PC-3 (cell line): ENCODE data around the gene GRHPR. TPM values are rescaled to one million over a fixed set of nuclear protein-coding genes. Genes with fewer than 3 reads are reported as not detected.

Source experiments
- ATAC-seq: fragments of 200-7000 bp; cut with Tn5 transposase; 2 replicates; pipeline ENCODE4 v1.9.1; 2020; ENCODE audit warnings: mild to moderate bottlenecking, moderate library complexity
- BruUV-seq: library from RNA; stranded (reverse); fragments of 400-500 nt; replicated peaks from 2 replicates; lab custom pipeline; 2021; lab: Mats Ljungman, UMichigan
- CTCF ChIA-PET: fragments of 300-600 bp; sonication (Branson Sonifier 250); formaldehyde crosslinking; loops from one replicate; lab custom pipeline; 2022; ENCODE audit warnings: antibody characterized with exemption; lab: Charles Lee
- POLR2A ChIA-PET: fragments of 300-600 bp; sonication (Branson Sonifier 250); formaldehyde crosslinking; loops from one replicate; lab custom pipeline; 2022; ENCODE audit warnings: antibody characterized with exemption; ENCODE audit not compliant: unreplicated experiment; lab: Charles Lee
- DNase-seq: peaks from one replicate; pipeline ENCODE4 v3.0.0-alpha.2; 2015
- H2AFZ ChIP-seq: fragments of 300-600 bp; sonication (generic); 2 replicates; pipeline ENCODE4 v1.6.0; 2016; ENCODE audit warnings: antibody characterized with exemption, low read length
- H3F3A ChIP-seq: fragments of 300-600 bp; sonication (generic); one replicate; pipeline ENCODE4 v1.6.0; 2017; ENCODE audit warnings: antibody characterized with exemption, low read length, control low read depth, mild to moderate bottlenecking; ENCODE audit not compliant: unreplicated experiment
- H3K27ac ChIP-seq: fragments of 300-600 bp; sonication (generic); 2 replicates; pipeline ENCODE4 v1.5.1; 2016; ENCODE audit warnings: mild to moderate bottlenecking, low read length
- H3K27me3 ChIP-seq: fragments of 300-600 bp; sonication (generic); 2 replicates; pipeline ENCODE4 v1.6.1; 2016; ENCODE audit warnings: low read length, mixed read lengths
- H3K36me3 ChIP-seq: fragments of 300-600 bp; sonication (generic); 2 replicates; pipeline ENCODE4 v1.6.1; 2016; ENCODE audit warnings: low read depth, mixed run types, low read length, mixed read lengths
- H3K4me1 ChIP-seq: fragments of 300-600 bp; sonication (generic); 2 replicates; pipeline ENCODE4 v1.5.1; 2016; ENCODE audit warnings: low read length; ENCODE audit not compliant: insufficient read depth
- H3K4me2 ChIP-seq: fragments of 300-600 bp; sonication (generic); 2 replicates; pipeline ENCODE4 v1.6.0; 2016; ENCODE audit warnings: low read length
- H3K4me3 ChIP-seq: fragments of 300-600 bp; sonication (generic); 2 replicates; pipeline ENCODE4 v1.5.1; 2016; ENCODE audit warnings: mild to moderate bottlenecking, low read length, mixed read lengths
- H3K79me2 ChIP-seq: fragments of 300-600 bp; sonication (generic); 2 replicates; pipeline ENCODE4 v1.6.1; 2017; ENCODE audit warnings: low read length, mixed read lengths
- H3K9ac ChIP-seq: fragments of 300-600 bp; sonication (generic); 2 replicates; pipeline ENCODE4 v1.6.0; 2016; ENCODE audit warnings: mild to moderate bottlenecking, low read length
- H3K9me2 ChIP-seq: fragments of 300-600 bp; sonication (generic); replicated peaks from 2 replicates; pipeline ENCODE4 v1.6.1; 2016; ENCODE audit warnings: mixed run types, low read length, mixed read lengths
- H3K9me3 ChIP-seq: fragments of 300-600 bp; sonication (generic); 2 replicates; pipeline ENCODE4 v1.6.1; 2016; ENCODE audit warnings: low read length, mixed read lengths
- H4K20me1 ChIP-seq: fragments of 300-600 bp; sonication (generic); 2 replicates; pipeline ENCODE4 v1.6.1; 2016; ENCODE audit warnings: low read length, mixed read lengths
- EZH2 ChIP-seq: fragments of 300-600 bp; sonication (generic); IDR thresholded peaks from one replicate; pipeline ENCODE4 v1.6.1; 2017; ENCODE audit warnings: antibody characterized with exemption, mild to moderate bottlenecking, low read length; ENCODE audit not compliant: unreplicated experiment
- EZH2phosphoT487 ChIP-seq: fragments of 300-600 bp; sonication (generic); IDR thresholded peaks from 2 replicates; pipeline ENCODE4 v1.6.1; 2018; ENCODE audit warnings: mild to moderate bottlenecking, antibody characterized with exemption, low read length, borderline replicate concordance
- intact Hi-C: fragments of 100-400 bp; cut with micrococcal nuclease; formaldehyde crosslinking; loops from 2 replicates; pipeline ENCODE4 v1.9.0; 2023
- total RNA-seq: library from RNA; depleted of rRNA; stranded (reverse); fragments of >200 nt; gene quantifications from 2 replicates; pipeline ENCODE4 v1.2.3, GENCODE V29; 2014
- TF ChIP-seq, protein P1 (sequence below): fragments of 300-600 bp; sonication (generic); conservative IDR thresholded peaks from 2 replicates; pipeline ENCODE4 v1.5.1; 2017; ENCODE audit warnings: antibody characterized with exemption, low read depth, mild to moderate bottlenecking, low read length

The GRHPR gene
- total RNA-seq, 1 experiment from 2014 or later, result 84.1 TPM

DNA sequence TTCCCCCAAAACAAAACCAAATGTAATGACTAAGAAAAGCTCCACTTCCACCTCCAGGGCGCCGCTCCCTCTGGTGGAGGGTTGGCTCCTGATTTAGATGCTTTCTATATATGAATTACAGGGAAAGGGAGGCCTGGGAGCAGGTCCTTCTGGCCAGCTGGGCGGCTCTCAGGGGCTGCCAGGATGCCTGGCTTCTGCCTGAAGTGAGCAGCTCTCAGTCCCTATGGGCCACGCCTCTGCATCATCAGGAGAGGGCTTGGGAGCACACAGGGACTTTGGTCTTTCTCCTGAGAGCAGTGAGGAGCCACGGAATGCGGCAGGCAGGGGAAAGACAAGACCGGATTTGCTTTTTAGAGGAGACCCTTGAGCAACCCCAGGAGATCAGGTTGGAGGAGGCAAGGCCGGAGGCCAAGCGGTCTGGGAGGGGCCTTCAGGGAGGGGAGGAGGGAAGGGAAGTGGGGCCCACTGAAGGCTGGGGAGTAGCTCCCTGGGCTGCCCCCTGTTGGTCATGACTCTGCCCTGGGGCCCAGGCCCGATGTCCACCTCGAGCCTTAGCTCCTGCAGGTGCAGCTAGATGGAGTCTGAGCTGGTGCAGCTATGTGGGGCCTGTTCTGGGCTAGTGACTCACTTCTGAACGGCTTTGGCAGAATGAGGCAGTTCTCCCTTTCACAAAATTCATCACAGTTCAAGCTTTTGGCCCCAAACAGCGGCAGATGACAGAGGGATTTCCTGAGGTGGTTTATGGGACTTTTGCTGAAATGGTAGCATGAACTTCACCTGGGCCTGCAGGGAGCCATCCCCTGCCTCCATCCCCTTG, 11.3 kb upstream of the GRHPR start:
- no TSS peak for BruUV-seq
- TF ChIP-seq EZH2, result no peak
- TF ChIP-seq EZH2phosphoT487, result no peak
- TF ChIP-seq, protein P1, sequence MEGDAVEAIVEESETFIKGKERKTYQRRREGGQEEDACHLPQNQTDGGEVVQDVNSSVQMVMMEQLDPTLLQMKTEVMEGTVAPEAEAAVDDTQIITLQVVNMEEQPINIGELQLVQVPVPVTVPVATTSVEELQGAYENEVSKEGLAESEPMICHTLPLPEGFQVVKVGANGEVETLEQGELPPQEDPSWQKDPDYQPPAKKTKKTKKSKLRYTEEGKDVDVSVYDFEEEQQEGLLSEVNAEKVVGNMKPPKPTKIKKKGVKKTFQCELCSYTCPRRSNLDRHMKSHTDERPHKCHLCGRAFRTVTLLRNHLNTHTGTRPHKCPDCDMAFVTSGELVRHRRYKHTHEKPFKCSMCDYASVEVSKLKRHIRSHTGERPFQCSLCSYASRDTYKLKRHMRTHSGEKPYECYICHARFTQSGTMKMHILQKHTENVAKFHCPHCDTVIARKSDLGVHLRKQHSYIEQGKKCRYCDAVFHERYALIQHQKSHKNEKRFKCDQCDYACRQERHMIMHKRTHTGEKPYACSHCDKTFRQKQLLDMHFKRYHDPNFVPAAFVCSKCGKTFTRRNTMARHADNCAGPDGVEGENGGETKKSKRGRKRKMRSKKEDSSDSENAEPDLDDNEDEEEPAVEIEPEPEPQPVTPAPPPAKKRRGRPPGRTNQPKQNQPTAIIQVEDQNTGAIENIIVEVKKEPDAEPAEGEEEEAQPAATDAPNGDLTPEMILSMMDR, result peak; percentile 49
- POLR2A ChIA-PET, result interaction anchor here (0.6 kb wide), 2 partner anchors 40 to 329 kb away, joined by 3 to 12 read pairs; no protein-coding TSS in a partner anchor
- Histone ChIP-seq H3K9ac (no peak overlapping the region), H3K9me2 (no peaks in the 10 kb centered on the region), H3K4me1 (no peaks in the 10 kb centered on the region), H3F3A (no peaks in the 10 kb centered on the region), H3K27ac (no peak overlapping the region), H4K20me1 (no peaks in the 10 kb centered on the region), H2AFZ (no peak overlapping the region), H3K36me3 (no peaks in the 10 kb centered on the region), H3K4me2 (no peak overlapping the region), H3K4me3 (no peak overlapping the region), H3K9me3 (no peaks in the 10 kb centered on the region), H3K79me2 (no peaks in the 10 kb centered on the region), H3K27me3 (no peaks in the 10 kb centered on the region)
- intact Hi-C loops, result no loop called here
- DNase-seq, result no peak
- peak; percentile 19; the same call in 1 of the 2 replicates for ATAC-seq
- CTCF ChIA-PET, result interaction anchor here (0.6 kb wide), 1 partner anchor 500 kb away, joined by 3 read pairs; no protein-coding TSS in a partner anchor

DNA sequence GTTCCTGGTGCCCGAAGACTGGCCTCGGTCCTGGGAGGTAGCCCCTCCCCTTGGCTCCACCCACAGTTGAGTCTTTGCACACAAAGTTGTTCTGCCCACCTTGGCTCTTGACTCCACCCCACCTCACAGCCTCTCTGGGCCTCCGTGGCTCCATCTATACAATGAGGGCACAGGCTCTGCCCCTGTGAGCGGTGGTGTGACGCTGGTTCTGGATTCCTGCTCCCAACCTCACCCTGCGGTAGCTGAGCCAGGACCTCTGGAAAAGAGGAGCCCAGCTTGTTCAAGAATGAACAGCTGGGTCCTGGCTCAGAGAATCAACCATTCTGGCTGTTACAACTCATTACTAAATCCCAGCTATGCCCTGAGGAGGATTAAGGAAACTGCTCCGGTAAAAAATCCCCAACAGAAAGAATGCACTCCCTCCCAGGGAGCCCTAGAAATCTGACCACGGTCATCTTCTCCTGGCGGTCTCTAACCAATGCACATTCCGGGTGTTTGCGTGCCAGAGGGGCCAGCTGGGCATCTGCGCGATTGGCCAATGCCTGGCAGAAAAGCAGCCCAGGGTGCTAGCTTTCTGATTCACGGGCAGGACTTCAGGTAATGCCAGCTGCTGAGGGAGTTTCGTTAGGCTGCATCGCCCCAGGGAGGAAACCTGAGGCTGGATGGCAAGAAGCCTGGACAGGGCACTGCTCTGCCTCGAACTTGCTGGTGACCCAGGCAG, 9.9 kb upstream of the GRHPR start:
- Histone ChIP-seq H3K27me3 (no peaks in the 10 kb centered on the region), H3K4me1 (no peaks in the 10 kb centered on the region), H4K20me1 (no peaks in the 10 kb centered on the region), H3K4me2 (no peak overlapping the region), H3K36me3 (no peaks in the 10 kb centered on the region), H3K27ac (no peak overlapping the region), H3K79me2 (no peaks in the 10 kb centered on the region), H3K9me3 (no peaks in the 10 kb centered on the region), H3K4me3 (no peak overlapping the region), H2AFZ (no peak overlapping the region), H3K9me2 (no peaks in the 10 kb centered on the region), H3K9ac (no peak overlapping the region), H3F3A (no peaks in the 10 kb centered on the region)
- no peak for TF ChIP-seq EZH2phosphoT487
- no peak for TF ChIP-seq EZH2
- TF ChIP-seq, protein P1, result no peak
- ATAC-seq, result no peak
- CTCF ChIA-PET, result interaction anchor here (0.6 kb wide), 1 partner anchor 151 kb away, joined by 3 read pairs; no protein-coding TSS in a partner anchor
- no TSS peak for BruUV-seq
- POLR2A ChIA-PET, result no interaction called here
- DNase-seq, result no peak
- intact Hi-C loops, result no loop called here
